ENCODE results near the gene TMEM255B. TPM values are rescaled to one million over a fixed set of nuclear protein-coding genes. Genes with fewer than 3 reads are reported as not detected.
A peak's percentile ranks its signal among the peaks of the same experiment; 100 is the strongest.

The TMEM255B gene
- total RNA-seq, 6 donors from 2014 or later: 1.4 to 39.0 (median 13.8) TPM

- H3K27me3 ChIP-seq: no peaks in the 10 kb centered on the region
- TF ChIP-seq POLR2AphosphoS5 (IDR thresholded peaks at IDR 0.05) (no peak), POLR2A (IDR thresholded peaks at IDR 0.05) (no peak), EP300 (IDR thresholded peaks at IDR 0.05) (no peak)
- TF ChIP-seq, protein P1, sequence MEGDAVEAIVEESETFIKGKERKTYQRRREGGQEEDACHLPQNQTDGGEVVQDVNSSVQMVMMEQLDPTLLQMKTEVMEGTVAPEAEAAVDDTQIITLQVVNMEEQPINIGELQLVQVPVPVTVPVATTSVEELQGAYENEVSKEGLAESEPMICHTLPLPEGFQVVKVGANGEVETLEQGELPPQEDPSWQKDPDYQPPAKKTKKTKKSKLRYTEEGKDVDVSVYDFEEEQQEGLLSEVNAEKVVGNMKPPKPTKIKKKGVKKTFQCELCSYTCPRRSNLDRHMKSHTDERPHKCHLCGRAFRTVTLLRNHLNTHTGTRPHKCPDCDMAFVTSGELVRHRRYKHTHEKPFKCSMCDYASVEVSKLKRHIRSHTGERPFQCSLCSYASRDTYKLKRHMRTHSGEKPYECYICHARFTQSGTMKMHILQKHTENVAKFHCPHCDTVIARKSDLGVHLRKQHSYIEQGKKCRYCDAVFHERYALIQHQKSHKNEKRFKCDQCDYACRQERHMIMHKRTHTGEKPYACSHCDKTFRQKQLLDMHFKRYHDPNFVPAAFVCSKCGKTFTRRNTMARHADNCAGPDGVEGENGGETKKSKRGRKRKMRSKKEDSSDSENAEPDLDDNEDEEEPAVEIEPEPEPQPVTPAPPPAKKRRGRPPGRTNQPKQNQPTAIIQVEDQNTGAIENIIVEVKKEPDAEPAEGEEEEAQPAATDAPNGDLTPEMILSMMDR (IDR thresholded peaks at IDR 0.05): no peak
- no peak overlapping the region for H3K4me3 ChIP-seq
- peaks cover 0 to 28% (median under 1%) of the 10 kb centered on the region in 4 donors for H3K36me3 ChIP-seq
- H3K9me3 ChIP-seq: no peaks in the 10 kb centered on the region
- no peak for ATAC-seq (ENCODE audit: low FRiP score in 2 of 2)
- H3K4me1 ChIP-seq: no peaks in the 10 kb centered on the region
- no peak overlapping the region for H3K27ac ChIP-seq
- 76 to 83% methylated on average over 19 of the region's 19 CpGs for WGBS, 2 donors
- peak in 1 of 2 donors; percentile 75 for DNase-seq
Observed at GRCh38 chr13:113791761-113792160, 32.7 kb downstream of the TMEM255B start.

- peaks cover 0 to 29% (median 2%) of the 10 kb centered on the region in 4 donors for H3K36me3 ChIP-seq
- ATAC-seq (ENCODE audit: low FRiP score in 2 of 2) (no peak), DNase-seq (no peak)
- 67 to 80% methylated on average over 12 of the region's 12 CpGs for WGBS, 2 donors
- no peaks in the 10 kb centered on the region for H3K9me3 ChIP-seq
- no peak overlapping the region for H3K27ac ChIP-seq
- H3K4me3 ChIP-seq: no peak overlapping the region
- TF ChIP-seq, protein P1 (IDR thresholded peaks at IDR 0.05): no peak
- no peak for TF ChIP-seq POLR2A (IDR thresholded peaks at IDR 0.05)
- no peak for TF ChIP-seq EP300 (IDR thresholded peaks at IDR 0.05)
- TF ChIP-seq POLR2AphosphoS5 (IDR thresholded peaks at IDR 0.05): no peak
- H3K27me3 ChIP-seq: no peaks in the 10 kb centered on the region
- H3K4me1 ChIP-seq: no peaks in the 10 kb centered on the region
Observed at GRCh38 chr13:113792236-113792770, 33.3 kb downstream of the TMEM255B start.

DNA sequence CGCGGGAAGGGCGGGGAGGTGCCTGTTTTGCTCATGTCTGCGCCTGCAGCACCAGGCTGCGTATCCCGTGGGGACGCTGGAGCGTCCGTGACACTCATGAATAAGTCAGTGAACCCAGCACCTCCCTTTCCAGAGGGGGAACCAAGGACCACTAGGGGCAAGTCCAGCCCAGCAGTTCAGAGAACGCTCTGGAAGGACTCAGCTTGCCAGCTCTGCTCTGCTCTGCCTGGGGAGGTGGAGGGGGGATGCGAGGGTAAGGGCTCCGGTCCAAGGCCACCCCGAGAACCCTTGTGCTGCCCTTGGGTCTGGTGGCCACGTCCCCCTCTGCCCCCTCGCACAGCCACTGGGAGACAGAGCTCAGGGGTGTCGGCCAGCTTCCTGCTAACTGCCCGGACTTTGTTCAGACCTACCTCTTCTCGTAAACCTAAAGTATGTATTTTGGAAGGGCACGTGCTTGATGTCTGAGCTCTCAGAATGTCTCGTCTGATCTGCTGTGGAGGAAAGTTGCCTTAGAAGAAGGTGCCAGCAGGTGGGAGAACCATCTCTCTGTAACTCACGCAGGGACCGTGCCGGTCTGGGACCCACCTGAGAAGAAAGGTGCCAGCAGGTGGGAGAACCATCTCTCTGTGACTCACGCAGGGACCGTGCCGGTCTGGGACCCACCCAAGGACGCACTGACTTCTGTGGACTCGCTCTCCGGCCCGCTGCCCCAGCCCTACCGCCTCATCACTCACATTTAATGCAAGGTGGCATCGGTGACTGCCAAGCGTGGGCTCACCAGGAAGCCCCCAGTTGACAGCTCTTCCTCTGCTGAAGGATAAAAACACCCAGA lies 34.1 kb downstream of the TMEM255B start:
- H3K4me3 ChIP-seq: no peak overlapping the region
- H3K9me3 ChIP-seq: no peaks in the 10 kb centered on the region
- no peak overlapping the region for H3K27ac ChIP-seq
- no peaks in the 10 kb centered on the region for H3K27me3 ChIP-seq
- no peaks in the 10 kb centered on the region for H3K4me1 ChIP-seq
- ATAC-seq (ENCODE audit: low FRiP score in 2 of 2) (no peak), DNase-seq (no peak)
- H3K36me3 ChIP-seq: peaks cover 0 to 29% (median 2%) of the 10 kb centered on the region in 4 donors
- TF ChIP-seq, protein P1 (IDR thresholded peaks at IDR 0.05): no peak
- TF ChIP-seq EP300 (IDR thresholded peaks at IDR 0.05) (no peak), POLR2AphosphoS5 (IDR thresholded peaks at IDR 0.05) (no peak), POLR2A (IDR thresholded peaks at IDR 0.05) (no peak)
- WGBS, 2 donors: 82 to 83% methylated on average over 18 to 33 of the region's 33 CpGs

- WGBS, 2 donors: 85 to 94% methylated on average over 3 to 15 of the region's 15 CpGs
- Histone ChIP-seq H3K27ac (no peak overlapping the region), H3K4me1 (no peaks in the 10 kb centered on the region), H3K36me3 (peaks cover 0 to 29% (median 2%) of the 10 kb centered on the region in 4 donors), H3K4me3 (no peak overlapping the region), H3K9me3 (no peaks in the 10 kb centered on the region), H3K27me3 (no peaks in the 10 kb centered on the region)
- peak in 1 of 2 donors; percentile 62 for DNase-seq
- no peak for ATAC-seq (ENCODE audit: low FRiP score in 2 of 2)
- TF ChIP-seq, protein P1 (IDR thresholded peaks at IDR 0.05): no peak
- TF ChIP-seq POLR2AphosphoS5 (IDR thresholded peaks at IDR 0.05) (no peak), EP300 (IDR thresholded peaks at IDR 0.05) (no peak), POLR2A (IDR thresholded peaks at IDR 0.05) (no peak)
Observed at GRCh38 chr13:113793718-113794085, 34.7 kb downstream of the TMEM255B start.

Measured in upper lobe of left lung (tissue), 6 donors.